GM23338 (cell line): ENCODE measurements around the gene KCMF1. TPM values are rescaled to one million over a fixed set of nuclear protein-coding genes. Genes with fewer than 3 reads are reported as not detected.

Experiments used
- ATAC-seq: fragments of 200-7000 bp; cut with Tn5 transposase; 3 replicates; pipeline ENCODE4 v1.9.1; 2020
- DNase-seq: peaks from one replicate; pipeline ENCODE4 v3.0.0-alpha.2; 2015; ENCODE audit warnings: low spot score
- H2AFZ ChIP-seq: fragments of 200-600 bp; sonication (generic); 2 replicates; pipeline ENCODE4 v1.8.0; 2016; ENCODE audit warnings: antibody characterized with exemption, mild to moderate bottlenecking, moderate library complexity
- H3F3A ChIP-seq: fragments of 200-600 bp; sonication (generic); replicated peaks from 2 replicates; pipeline ENCODE4 v1.8.0; 2017; ENCODE audit warnings: antibody characterized with exemption, mixed run types, low read depth
- H3K27ac ChIP-seq: fragments of 200-600 bp; sonication (generic); 2 replicates; pipeline ENCODE4 v1.6.1; 2016; ENCODE audit warnings: low read depth
- H3K27me3 ChIP-seq: fragments of 200-600 bp; sonication (generic); 2 replicates; pipeline ENCODE4 v1.8.0; 2016; ENCODE audit warnings: mild to moderate bottlenecking, mixed run types, moderate library complexity; ENCODE audit not compliant: insufficient read depth
- H3K36me3 ChIP-seq: fragments of 200-600 bp; sonication (generic); 2 replicates; pipeline ENCODE4 v1.8.0; 2016; ENCODE audit warnings: mild to moderate bottlenecking; ENCODE audit not compliant: insufficient read depth
- H3K4me1 ChIP-seq: fragments of 200-600 bp; sonication (generic); 2 replicates; pipeline ENCODE4 v1.8.0; 2016; ENCODE audit warnings: mild to moderate bottlenecking, moderate library complexity; ENCODE audit not compliant: insufficient read depth
- H3K4me2 ChIP-seq: fragments of 200-600 bp; sonication (generic); 2 replicates; pipeline ENCODE4 v1.7.1; 2017; ENCODE audit warnings: mixed run types
- H3K4me3 ChIP-seq: fragments of 200-600 bp; sonication (generic); 2 replicates; pipeline ENCODE4 v1.6.1; 2016; ENCODE audit warnings: mixed run types
- H3K79me2 ChIP-seq: fragments of 200-600 bp; sonication (generic); replicated peaks from 2 replicates; pipeline ENCODE4 v1.8.0; 2017; ENCODE audit warnings: mild to moderate bottlenecking; ENCODE audit not compliant: insufficient read depth
- H3K9me2 ChIP-seq: fragments of 200-600 bp; sonication (generic); 2 replicates; pipeline ENCODE4 v1.8.0; 2017; ENCODE audit not compliant: insufficient read depth
- H4K20me1 ChIP-seq: fragments of 200-600 bp; sonication (generic); replicated peaks from 2 replicates; pipeline ENCODE4 v1.8.0; 2017; ENCODE audit warnings: mild to moderate bottlenecking; ENCODE audit not compliant: insufficient read depth
- H3K27ac Mint-ChIP-seq: 2 replicates; pipeline ENCODE4 v1.8.0; 2020; ENCODE audit warnings: inconsistent platforms, mild to moderate bottlenecking, moderate library complexity, mixed read lengths
- H3K27me3 Mint-ChIP-seq: 3 replicates; pipeline ENCODE4 v1.8.0; 2022; ENCODE audit warnings: low read depth, mild to moderate bottlenecking, moderate library complexity, mixed read lengths, inconsistent platforms; ENCODE audit not compliant: insufficient read depth, poor library complexity
- H3K36me3 Mint-ChIP-seq: 3 replicates; pipeline ENCODE4 v1.8.0; 2021; ENCODE audit warnings: low read depth, mild to moderate bottlenecking, inconsistent platforms, moderate library complexity, mixed read lengths
- H3K4me1 Mint-ChIP-seq: 3 replicates; pipeline ENCODE4 v1.8.0; 2020; ENCODE audit warnings: mild to moderate bottlenecking, inconsistent platforms, mixed read lengths
- H3K4me3 Mint-ChIP-seq: 3 replicates; pipeline ENCODE4 v1.8.0; 2021; ENCODE audit warnings: moderate library complexity, mild to moderate bottlenecking, inconsistent platforms, mixed read lengths
- H3K9me3 Mint-ChIP-seq: 3 replicates; pipeline ENCODE4 v1.8.0; 2020; ENCODE audit warnings: moderate library complexity, mild to moderate bottlenecking, inconsistent platforms, mixed read lengths
- CREB1 ChIP-seq: fragments of 250-450 bp; sonication (Bioruptor Pico); IDR thresholded peaks from 2 replicates; pipeline ENCODE4 v1.5.0; 2020; ENCODE audit warnings: low read depth, mild to moderate bottlenecking, moderate library complexity
- EZH2 ChIP-seq: fragments of 200-600 bp; sonication (generic); IDR thresholded peaks from one replicate; pipeline ENCODE4 v1.8.0; 2017; ENCODE audit warnings: antibody characterized with exemption, mild to moderate bottlenecking, low read depth; ENCODE audit not compliant: unreplicated experiment
- EZH2phosphoT487 ChIP-seq: fragments of 200-600 bp; sonication (generic); IDR thresholded peaks from one replicate; pipeline ENCODE4 v1.8.1; 2018; ENCODE audit warnings: antibody characterized with exemption; ENCODE audit not compliant: unreplicated experiment
- JUNB ChIP-seq: IDR thresholded peaks from one replicate; pipeline ENCODE4 v1.6.1; 2016; ENCODE audit warnings: antibody characterized with exemption; ENCODE audit not compliant: unreplicated experiment
- NANOG ChIP-seq: IDR thresholded peaks from 2 replicates; pipeline ENCODE4 v1.6.1; 2016; ENCODE audit warnings: antibody characterized with exemption, borderline replicate concordance
- POLR2AphosphoS5 ChIP-seq: IDR thresholded peaks from 2 replicates; pipeline ENCODE4 v1.6.1; 2016; ENCODE audit warnings: antibody characterized with exemption, low read depth
- STAT1 ChIP-seq: IDR thresholded peaks from one replicate; pipeline ENCODE4 v1.6.1; 2016; ENCODE audit warnings: antibody characterized with exemption; ENCODE audit not compliant: unreplicated experiment
- ZNF114 ChIP-seq: fragments of 250-450 bp; sonication (Bioruptor Pico); IDR thresholded peaks from 2 replicates; pipeline ENCODE4 v1.5.0; 2020; ENCODE audit warnings: mild to moderate bottlenecking, moderate library complexity
- ZNF331 ChIP-seq: fragments of 250-450 bp; sonication (Bioruptor Pico); IDR thresholded peaks from 2 replicates; pipeline ENCODE4 v1.5.0; 2020; ENCODE audit warnings: low read depth, mild to moderate bottlenecking, moderate library complexity
- polyA plus RNA-seq: library from polyadenylated mRNA; unstranded; fragments of >200 nt; fragmentation: Nextera tagmentation; extraction: Ambion mirVana; gene quantifications from 2 replicates; pipeline ENCODE4 v1.2.1, GENCODE V29; 2016
- total RNA-seq: library from RNA; depleted of rRNA; stranded (reverse); fragments of >200 nt; shearing (Covaris generic); gene quantifications from 2 replicates; pipeline ENCODE4 v1.2.3, GENCODE V29; 2014
- TF ChIP-seq, protein P1 (sequence below): IDR thresholded peaks from one replicate; pipeline ENCODE4 v1.6.1; 2018; ENCODE audit warnings: antibody characterized with exemption; ENCODE audit not compliant: unreplicated experiment
- TF ChIP-seq, protein P2 (sequence below): IDR thresholded peaks from 2 replicates; pipeline ENCODE4 v1.6.1; 2016; ENCODE audit warnings: antibody characterized with exemption

KCMF1 gene
- total and polyA plus RNA-seq, 2 experiments from 2014 or later = 29.3 to 120 TPM

DNA sequence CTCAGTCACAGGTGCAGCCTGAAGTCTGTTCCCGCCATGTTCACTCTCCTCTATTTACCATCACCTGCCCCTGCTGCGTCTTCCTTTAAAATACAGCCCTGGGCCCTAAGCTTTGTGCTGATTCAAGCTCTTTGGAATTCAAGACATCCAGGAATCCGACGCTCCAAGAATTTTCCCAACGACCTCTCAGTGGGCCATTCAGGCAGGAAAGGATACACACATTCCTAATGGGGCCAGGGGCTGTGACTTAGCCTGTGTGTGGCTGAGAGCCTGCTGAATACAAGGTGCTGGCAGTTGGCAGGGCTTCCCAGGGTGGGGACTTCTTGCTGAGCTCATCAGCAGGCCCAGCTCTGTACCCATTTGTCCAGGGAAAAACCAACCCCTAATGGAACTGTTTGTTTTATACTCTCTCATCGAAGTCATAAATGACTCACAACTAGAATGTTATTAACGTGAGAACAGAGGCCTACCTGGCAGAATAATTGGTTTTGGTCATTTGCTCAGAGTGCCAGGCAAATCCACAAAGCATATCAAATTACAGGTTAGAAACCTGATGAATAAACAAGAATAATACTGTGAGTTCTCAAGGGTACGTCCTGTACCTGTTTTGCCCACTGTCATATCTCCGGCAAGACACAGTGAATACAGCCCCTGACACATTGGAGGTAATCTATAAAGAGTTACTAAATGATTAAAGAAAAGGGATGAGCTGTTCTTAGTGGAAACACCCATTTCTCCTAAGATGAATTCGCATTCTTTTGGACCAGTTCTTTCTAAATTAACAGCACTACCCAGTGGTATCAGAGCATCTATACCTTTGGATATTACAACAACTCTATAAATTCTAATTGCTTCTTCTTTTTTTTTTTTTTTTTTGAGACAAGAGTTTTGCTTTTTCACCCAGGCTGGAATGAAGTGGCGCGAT, 12.6 kb upstream of the KCMF1 start (continued):
- TF ChIP-seq, protein P1, sequence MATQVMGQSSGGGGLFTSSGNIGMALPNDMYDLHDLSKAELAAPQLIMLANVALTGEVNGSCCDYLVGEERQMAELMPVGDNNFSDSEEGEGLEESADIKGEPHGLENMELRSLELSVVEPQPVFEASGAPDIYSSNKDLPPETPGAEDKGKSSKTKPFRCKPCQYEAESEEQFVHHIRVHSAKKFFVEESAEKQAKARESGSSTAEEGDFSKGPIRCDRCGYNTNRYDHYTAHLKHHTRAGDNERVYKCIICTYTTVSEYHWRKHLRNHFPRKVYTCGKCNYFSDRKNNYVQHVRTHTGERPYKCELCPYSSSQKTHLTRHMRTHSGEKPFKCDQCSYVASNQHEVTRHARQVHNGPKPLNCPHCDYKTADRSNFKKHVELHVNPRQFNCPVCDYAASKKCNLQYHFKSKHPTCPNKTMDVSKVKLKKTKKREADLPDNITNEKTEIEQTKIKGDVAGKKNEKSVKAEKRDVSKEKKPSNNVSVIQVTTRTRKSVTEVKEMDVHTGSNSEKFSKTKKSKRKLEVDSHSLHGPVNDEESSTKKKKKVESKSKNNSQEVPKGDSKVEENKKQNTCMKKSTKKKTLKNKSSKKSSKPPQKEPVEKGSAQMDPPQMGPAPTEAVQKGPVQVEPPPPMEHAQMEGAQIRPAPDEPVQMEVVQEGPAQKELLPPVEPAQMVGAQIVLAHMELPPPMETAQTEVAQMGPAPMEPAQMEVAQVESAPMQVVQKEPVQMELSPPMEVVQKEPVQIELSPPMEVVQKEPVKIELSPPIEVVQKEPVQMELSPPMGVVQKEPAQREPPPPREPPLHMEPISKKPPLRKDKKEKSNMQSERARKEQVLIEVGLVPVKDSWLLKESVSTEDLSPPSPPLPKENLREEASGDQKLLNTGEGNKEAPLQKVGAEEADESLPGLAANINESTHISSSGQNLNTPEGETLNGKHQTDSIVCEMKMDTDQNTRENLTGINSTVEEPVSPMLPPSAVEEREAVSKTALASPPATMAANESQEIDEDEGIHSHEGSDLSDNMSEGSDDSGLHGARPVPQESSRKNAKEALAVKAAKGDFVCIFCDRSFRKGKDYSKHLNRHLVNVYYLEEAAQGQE = peak; percentile 27

DNA sequence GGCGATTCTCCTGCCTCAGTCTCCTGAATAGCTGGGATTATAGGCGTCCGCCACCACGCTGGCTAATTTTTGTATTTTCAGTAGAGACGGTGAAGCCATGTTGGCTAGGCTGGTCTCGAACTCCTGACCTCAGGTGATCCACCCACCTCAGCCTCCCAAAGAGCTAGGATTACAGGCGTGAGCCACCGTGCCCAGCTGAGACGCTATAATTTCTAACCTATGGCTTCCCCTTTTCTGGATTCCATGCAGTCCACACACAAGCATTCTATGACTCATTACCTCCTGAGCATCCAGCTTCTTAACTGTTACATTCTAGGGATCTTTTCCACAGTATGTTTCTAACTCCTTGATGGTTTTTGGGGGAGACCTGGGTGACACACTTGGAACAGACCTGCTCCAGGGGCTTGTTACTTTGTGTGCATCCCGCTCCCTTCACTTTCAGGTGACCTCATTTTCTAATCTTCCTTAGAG, 11.8 kb upstream of the KCMF1 start:
- H3K4me1 Mint-ChIP-seq = peaks cover 66% of the 10 kb centered on the region
- Histone ChIP-seq H3F3A (peaks cover 17% of the 10 kb centered on the region; the same call in 1 of the 2 replicates), H3K4me1 (peaks cover 28% of the 10 kb centered on the region), H3K4me2 (peak overlapping the region; percentile 63), H3K36me3 (no peaks in the 10 kb centered on the region), H3K9me2 (no peaks in the 10 kb centered on the region; the same call in 1 of the 2 replicates), H3K79me2 (peaks cover 26% of the 10 kb centered on the region), H4K20me1 (0 out of 2 replicates have a peak, but pooled peaks cover 7% of the 10 kb centered on the region), H3K27ac (peak overlapping the region; percentile 100), H2AFZ (no peak overlapping the region), H3K27me3 (no peaks in the 10 kb centered on the region), H3K4me3 (peak overlapping the region; percentile 30)
- H3K27me3 Mint-ChIP-seq = peaks cover 27% of the 10 kb centered on the region
- TF ChIP-seq NANOG (no peak), POLR2AphosphoS5 (no peak), EZH2phosphoT487 (no peak), JUNB (no peak), STAT1 (no peak), CREB1 (CRISPR knock-in tag) (no peak), EZH2 (no peak), ZNF114 (CRISPR knock-in tag) (no peak), ZNF331 (CRISPR knock-in tag) (no peak)
- TF ChIP-seq, protein P1 = no peak
- TF ChIP-seq, protein P2, sequence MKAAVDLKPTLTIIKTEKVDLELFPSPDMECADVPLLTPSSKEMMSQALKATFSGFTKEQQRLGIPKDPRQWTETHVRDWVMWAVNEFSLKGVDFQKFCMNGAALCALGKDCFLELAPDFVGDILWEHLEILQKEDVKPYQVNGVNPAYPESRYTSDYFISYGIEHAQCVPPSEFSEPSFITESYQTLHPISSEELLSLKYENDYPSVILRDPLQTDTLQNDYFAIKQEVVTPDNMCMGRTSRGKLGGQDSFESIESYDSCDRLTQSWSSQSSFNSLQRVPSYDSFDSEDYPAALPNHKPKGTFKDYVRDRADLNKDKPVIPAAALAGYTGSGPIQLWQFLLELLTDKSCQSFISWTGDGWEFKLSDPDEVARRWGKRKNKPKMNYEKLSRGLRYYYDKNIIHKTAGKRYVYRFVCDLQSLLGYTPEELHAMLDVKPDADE = no peak
- peaks cover 37% of the 10 kb centered on the region for H3K36me3 Mint-ChIP-seq
- no peaks in the 10 kb centered on the region; the same call in 2 of the 3 replicates for H3K9me3 Mint-ChIP-seq
- peak overlapping the region; percentile 48 for H3K4me3 Mint-ChIP-seq
- no peak for DNase-seq
- ATAC-seq = no peak; the same call in 2 of the 3 replicates
- peak overlapping the region; percentile 99 for H3K27ac Mint-ChIP-seq
